Parathyroid adenoma (tissue), 2 donors: ENCODE data around the gene NID2.

ENCODE experiments used
- H2AFZ ChIP-seq: fragments of 300-600 bp; sonication (generic); one replicate; pipeline ENCODE4 v1.7.0; 2017; ENCODE audit warnings: antibody characterized with exemption, mild to moderate bottlenecking
- H3K27ac ChIP-seq: fragments of 300-600 bp; sonication (generic); one replicate; pipeline ENCODE4 v1.7.0; 2017
- H3K27me3 ChIP-seq: fragments of 300-600 bp; sonication (generic); one replicate; pipeline ENCODE4 v1.7.0; 2017; ENCODE audit warnings: low read length; ENCODE audit not compliant: control insufficient read depth, insufficient read depth
- H3K36me3 ChIP-seq: fragments of 300-600 bp; sonication (generic); one replicate; pipeline ENCODE4 v1.7.0; 2017; ENCODE audit warnings: low read length; ENCODE audit not compliant: control insufficient read depth, insufficient read depth
- H3K4me1 ChIP-seq: fragments of 300-600 bp; sonication (generic); one replicate; pipeline ENCODE4 v1.7.0; 2017; ENCODE audit warnings: control low read depth
- H3K4me2 ChIP-seq: fragments of 300-600 bp; sonication (generic); one replicate; pipeline ENCODE4 v1.7.0; 2017; ENCODE audit warnings: low read length
- H3K4me3 ChIP-seq: fragments of 300-600 bp; sonication (generic); one replicate; pipeline ENCODE4 v1.7.0; 2017; ENCODE audit warnings: low read depth, low read length
- H3K79me2 ChIP-seq: fragments of 300-600 bp; sonication (generic); one replicate; pipeline ENCODE4 v1.7.0; 2017; ENCODE audit warnings: control low read depth
- H3K9ac ChIP-seq: fragments of 300-600 bp; sonication (generic); one replicate; pipeline ENCODE4 v1.7.0; 2017; ENCODE audit warnings: mild to moderate bottlenecking
- H3K9me3 ChIP-seq: fragments of 300-600 bp; sonication (generic); one replicate; pipeline ENCODE4 v1.7.0; 2017; ENCODE audit warnings: low read length; ENCODE audit not compliant: control insufficient read depth
- TF ChIP-seq, protein P1 (sequence below): fragments of 300-600 bp; sonication (generic); IDR thresholded peaks from one replicate; pipeline ENCODE4 v1.7.0; 2017; ENCODE audit warnings: antibody characterized with exemption, mild to moderate bottlenecking
- donor health status: primary hyperparathyroidism.

Gene NID2

DNA sequence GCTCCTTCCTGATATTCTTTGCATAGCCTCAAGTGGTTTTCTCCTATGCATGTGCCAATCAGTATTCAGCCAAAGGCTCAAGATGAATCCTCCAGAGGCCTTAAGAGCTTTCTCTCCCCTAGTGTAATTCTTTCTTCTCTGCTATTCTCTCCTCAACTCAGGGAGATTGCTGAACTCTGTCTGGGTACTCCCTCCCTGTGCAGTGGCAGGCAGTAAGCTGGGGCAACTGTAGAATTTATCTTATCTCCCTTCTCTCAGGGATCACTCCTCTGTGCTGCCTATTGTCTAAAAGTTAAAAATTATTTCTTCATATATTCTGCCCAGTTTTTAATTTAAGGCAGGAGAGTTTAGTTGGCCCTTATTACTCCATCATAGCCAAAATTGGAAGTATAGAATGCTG lies 108.0 kb downstream of the NID2 start:
- H3K27me3 ChIP-seq, result no peaks in the 10 kb centered on the region
- H3K27ac ChIP-seq, result no peak overlapping the region
- H2AFZ ChIP-seq, result no peak overlapping the region
- H3K79me2 ChIP-seq, result no peaks in the 10 kb centered on the region
- no peak overlapping the region for H3K9ac ChIP-seq
- no peak overlapping the region for H3K4me2 ChIP-seq
- H3K36me3 ChIP-seq, result no peaks in the 10 kb centered on the region
- no peaks in the 10 kb centered on the region for H3K4me1 ChIP-seq
- TF ChIP-seq, protein P1, sequence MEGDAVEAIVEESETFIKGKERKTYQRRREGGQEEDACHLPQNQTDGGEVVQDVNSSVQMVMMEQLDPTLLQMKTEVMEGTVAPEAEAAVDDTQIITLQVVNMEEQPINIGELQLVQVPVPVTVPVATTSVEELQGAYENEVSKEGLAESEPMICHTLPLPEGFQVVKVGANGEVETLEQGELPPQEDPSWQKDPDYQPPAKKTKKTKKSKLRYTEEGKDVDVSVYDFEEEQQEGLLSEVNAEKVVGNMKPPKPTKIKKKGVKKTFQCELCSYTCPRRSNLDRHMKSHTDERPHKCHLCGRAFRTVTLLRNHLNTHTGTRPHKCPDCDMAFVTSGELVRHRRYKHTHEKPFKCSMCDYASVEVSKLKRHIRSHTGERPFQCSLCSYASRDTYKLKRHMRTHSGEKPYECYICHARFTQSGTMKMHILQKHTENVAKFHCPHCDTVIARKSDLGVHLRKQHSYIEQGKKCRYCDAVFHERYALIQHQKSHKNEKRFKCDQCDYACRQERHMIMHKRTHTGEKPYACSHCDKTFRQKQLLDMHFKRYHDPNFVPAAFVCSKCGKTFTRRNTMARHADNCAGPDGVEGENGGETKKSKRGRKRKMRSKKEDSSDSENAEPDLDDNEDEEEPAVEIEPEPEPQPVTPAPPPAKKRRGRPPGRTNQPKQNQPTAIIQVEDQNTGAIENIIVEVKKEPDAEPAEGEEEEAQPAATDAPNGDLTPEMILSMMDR, result no peak
- H3K9me3 ChIP-seq, result no peaks in the 10 kb centered on the region
- H3K4me3 ChIP-seq, result no peak overlapping the region

DNA sequence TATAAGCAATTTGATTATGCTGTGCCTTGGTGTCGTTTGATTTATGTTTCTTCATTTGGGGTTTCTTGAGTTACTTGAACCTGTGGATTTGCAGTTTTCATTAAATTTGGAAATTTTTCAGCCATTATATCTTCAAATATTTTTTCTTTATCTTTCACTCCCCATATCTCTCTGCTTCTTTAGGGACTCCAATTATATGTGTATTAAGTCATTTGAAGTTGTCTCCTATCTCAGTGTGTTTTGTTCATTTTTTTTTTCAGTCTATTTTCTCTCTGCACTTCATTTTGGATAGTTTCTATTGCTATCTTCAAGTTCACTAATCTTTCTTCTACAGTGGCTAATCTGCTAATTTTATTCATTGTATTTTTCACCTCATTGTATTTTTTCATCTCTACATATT lies 108.9 kb downstream of the NID2 start:
- H3K9ac ChIP-seq, result no peak overlapping the region
- no peaks in the 10 kb centered on the region for H3K27me3 ChIP-seq
- H3K79me2 ChIP-seq, result no peaks in the 10 kb centered on the region
- no peak overlapping the region for H2AFZ ChIP-seq
- no peak overlapping the region for H3K4me3 ChIP-seq
- no peaks in the 10 kb centered on the region for H3K4me1 ChIP-seq
- TF ChIP-seq, protein P1, result no peak
- no peaks in the 10 kb centered on the region for H3K9me3 ChIP-seq
- no peak overlapping the region for H3K4me2 ChIP-seq
- H3K27ac ChIP-seq, result no peak overlapping the region
- no peaks in the 10 kb centered on the region for H3K36me3 ChIP-seq

DNA sequence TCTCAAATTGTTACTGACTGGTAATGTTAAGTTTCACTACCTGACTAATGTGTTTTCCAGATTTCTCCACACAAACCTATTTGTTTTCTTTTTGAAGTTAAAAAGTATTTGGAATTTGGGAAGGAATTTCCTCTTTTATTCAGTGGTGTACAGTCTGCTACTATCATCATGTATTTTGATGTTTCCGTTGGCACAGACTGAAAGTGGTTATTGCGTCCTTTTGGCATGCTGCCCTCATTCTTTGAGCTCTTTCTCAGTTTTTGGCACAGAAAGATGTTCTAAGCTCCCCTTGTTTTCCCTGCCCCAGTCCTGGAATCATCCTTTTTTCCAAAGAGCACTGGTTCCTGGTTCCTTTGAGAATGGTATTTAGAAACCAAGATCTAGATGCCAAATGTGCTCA lies 110.9 kb downstream of the NID2 start:
- Histone ChIP-seq H3K4me3 (no peak overlapping the region), H3K27ac (no peak overlapping the region), H3K36me3 (no peaks in the 10 kb centered on the region), H3K9me3 (no peaks in the 10 kb centered on the region), H3K9ac (no peak overlapping the region), H3K79me2 (no peaks in the 10 kb centered on the region), H3K4me1 (no peaks in the 10 kb centered on the region), H2AFZ (no peak overlapping the region), H3K4me2 (no peak overlapping the region), H3K27me3 (no peaks in the 10 kb centered on the region)
- TF ChIP-seq, protein P1, result no peak
